Measurements from ENCODE around the gene MYOZ3.

DNA sequence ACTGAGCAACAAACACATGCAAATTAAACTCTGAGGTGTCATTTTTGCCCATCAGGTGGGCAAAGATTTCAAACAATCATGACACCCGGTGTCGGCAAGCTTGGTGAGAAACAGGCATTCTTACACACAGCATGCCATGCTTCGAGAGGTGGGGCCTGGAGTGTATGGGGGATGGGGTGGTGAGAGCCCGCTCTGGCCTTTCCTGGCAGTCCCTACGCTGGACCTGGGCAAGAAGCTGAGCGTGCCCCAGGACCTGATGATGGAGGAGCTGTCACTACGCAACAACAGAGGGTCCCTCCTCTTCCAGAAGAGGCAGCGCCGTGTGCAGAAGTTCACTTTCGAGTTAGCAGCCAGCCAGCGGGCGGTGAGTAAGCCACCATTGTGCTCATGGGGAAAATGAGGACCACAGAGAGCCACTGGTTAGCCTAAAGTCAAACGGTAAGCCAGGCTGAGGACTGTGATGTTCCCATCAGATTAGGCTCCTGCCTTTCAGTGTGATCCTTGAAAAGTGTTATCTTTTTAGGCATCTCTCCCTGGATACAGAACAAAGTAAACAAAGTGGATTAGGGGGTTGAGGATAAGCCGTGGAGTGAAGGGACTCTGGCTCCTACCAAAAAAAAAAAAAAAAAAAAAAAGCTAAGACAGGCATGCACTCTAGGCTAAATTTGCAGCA lies 9.4 kb downstream of the MYOZ3 start:
- TF ChIP-seq, protein P1, sequence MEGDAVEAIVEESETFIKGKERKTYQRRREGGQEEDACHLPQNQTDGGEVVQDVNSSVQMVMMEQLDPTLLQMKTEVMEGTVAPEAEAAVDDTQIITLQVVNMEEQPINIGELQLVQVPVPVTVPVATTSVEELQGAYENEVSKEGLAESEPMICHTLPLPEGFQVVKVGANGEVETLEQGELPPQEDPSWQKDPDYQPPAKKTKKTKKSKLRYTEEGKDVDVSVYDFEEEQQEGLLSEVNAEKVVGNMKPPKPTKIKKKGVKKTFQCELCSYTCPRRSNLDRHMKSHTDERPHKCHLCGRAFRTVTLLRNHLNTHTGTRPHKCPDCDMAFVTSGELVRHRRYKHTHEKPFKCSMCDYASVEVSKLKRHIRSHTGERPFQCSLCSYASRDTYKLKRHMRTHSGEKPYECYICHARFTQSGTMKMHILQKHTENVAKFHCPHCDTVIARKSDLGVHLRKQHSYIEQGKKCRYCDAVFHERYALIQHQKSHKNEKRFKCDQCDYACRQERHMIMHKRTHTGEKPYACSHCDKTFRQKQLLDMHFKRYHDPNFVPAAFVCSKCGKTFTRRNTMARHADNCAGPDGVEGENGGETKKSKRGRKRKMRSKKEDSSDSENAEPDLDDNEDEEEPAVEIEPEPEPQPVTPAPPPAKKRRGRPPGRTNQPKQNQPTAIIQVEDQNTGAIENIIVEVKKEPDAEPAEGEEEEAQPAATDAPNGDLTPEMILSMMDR (conservative IDR thresholded peaks at IDR 0.05; ENCODE audit: low read length), result no peak
- TF ChIP-seq EZH2phosphoT487 (IDR thresholded peaks at IDR 0.05; ENCODE audit: borderline replicate concordance, low read depth, low read length), result no peak
